Fibroblast of skin of right quadriceps (primary cell): Measurements from ENCODE around the gene RBM43.
"Not testable (repeated sequence)": the region's sequence is repeated elsewhere in the genome, so short reads cannot be mapped to it uniquely, and the experiment has no call there.

Experiments
- DNase-seq: peaks from one replicate; pipeline ENCODE4 v3.0.0-alpha.2; 2013

Gene RBM43

DNA sequence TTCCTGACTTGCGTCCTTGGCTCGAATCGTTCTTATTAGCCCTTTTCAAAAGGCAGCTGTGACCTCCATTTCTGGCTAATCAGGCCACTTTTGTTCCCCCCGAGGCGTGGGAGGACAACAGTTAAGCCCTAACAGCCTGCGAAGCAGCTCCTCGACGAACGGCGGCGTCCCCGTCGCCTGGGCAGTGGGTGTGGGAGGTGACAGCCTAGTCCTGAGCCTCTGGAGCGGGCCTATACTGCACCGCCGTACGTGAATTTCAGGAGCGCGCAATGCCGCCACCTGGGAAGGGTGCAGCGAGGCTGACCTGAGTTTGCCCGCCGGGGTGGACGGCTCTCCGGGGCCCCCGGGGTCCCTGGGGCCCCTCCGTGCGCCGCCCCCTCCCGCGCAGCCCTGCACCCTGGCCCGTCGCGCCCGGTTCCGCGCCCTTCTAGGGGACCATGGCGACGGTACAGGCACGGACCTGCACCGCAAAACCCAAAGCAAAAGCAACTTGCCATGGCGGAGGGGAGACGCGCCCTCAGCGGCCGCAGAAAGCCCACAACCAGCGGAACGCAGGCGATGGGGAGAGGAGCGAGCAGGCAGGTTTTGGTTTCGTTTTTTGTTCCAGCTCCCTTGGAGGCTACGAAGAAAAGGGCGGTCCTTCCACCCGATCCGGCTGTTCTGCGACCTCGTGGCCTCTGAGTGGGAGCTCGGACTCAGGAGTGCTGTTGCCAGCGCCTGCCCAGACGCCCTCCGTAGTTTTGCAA is at the start of gene RBM43:
Gene RBM43 (minus strand): TSS at position 633 of the 746 bp plus-strand sequence. CDS start 136 bp downstream, at position 497.
- DNase-seq = peak; percentile 86

- DNase-seq = not testable (repeated sequence)
These were observed 48.6 kb upstream of the RBM43 start for GRCh38 chr2:151310313-151310712.

- peak; percentile 92 for DNase-seq
These were observed 45.0 kb upstream of the RBM43 start for GRCh38 chr2:151306621-151307020.

GRCh38 chr2:151305129-151305691 is 43.5 kb upstream of the RBM43 start:
- DNase-seq = no peak

DNA sequence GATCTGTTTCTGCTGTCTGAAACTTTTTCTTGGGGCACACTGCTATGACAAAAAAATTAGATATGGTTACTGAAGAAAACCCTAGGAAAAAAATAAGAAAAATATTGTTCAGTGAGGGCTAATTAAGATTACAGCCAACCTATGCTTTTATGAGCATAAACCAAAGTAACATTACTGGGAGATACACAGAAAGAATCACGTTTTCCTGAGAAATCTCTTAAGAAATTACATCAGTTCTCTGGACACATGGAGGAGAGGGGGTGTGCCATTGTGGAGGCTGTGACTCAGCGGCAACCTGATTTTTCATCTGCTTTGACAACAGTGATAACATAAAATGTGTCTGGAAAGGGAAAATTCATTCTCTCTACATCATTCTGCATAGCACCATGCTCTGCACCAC is 41.2 kb upstream of the RBM43 start:
- peak; percentile 91 for DNase-seq

- peak; percentile 35 for DNase-seq
These were observed 40.7 kb upstream of the RBM43 start for GRCh38 chr2:151302404-151302803.

DNA sequence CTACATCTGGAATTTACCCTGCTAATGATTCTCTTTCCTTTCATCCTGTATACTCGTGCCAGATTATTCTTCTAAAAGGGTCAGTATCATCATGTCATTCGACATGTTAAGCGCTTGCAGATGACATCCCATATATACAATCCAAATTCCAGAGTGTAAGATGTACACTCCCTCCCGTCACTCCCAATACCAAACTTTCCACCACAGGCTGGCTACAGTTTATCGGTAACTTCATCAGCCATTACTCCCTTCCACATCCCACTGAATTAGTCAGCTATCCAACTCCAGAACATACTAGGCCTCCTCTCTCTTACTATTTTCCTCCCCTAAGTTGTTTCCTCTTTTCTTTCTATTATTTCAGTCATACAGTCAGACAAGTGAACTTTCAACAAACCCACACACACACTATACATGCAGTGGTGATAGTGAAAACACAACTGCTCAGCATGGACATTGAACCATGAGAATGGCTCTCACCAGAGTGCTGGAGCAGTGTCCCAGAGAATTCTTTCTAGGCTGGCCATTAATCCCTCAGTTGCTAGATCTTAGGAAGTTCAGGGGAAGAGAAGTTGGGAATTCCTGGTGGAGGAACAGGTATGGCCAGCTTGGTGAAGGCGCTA is 38.4 kb upstream of the RBM43 start:
- peak; percentile 22 for DNase-seq

DNA sequence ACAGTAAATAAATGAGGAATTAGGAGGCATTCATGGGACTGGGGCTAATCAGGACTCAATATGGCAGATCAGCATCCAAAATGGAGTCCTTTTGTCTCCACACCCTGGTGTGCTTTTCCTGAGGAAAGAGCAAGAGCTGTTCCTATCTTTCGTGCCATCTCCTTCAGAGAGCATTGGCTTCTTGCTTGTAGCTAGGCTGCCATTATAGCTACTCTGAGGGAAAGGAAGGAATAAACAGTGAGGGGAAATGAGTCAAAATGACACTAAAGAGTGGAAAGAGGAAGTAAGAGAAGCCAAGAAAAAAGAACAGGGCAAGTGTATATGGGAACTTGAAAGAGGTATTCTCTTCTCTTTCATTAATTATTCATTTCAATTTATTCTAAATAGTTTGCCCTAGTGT is 36.2 kb upstream of the RBM43 start:
- no peak for DNase-seq

DNA sequence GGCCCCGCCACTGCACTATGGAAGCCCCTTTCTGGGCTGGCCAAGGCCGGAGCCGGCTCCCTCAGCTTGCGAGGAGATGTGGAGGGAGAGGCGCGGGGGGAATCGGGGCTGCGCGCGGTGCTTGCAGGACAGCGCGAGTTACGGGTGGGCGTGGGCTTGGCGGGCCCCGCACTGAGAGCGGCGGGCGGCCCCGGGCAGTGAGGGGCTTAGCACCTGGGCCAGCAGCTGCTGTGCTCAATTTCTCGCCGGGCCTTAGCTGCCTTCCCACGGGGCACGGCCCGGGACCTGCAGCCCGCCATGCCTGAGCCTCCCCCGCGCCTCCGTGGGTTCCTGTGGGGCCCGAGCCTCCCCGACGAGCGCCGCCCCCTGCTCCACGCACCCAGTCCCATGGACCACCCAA is 34.3 kb upstream of the RBM43 start:
- DNase-seq = not testable (repeated sequence)

GRCh38 chr2:151292546-151292945 is 30.9 kb upstream of the RBM43 start:
- no peak for DNase-seq

DNA sequence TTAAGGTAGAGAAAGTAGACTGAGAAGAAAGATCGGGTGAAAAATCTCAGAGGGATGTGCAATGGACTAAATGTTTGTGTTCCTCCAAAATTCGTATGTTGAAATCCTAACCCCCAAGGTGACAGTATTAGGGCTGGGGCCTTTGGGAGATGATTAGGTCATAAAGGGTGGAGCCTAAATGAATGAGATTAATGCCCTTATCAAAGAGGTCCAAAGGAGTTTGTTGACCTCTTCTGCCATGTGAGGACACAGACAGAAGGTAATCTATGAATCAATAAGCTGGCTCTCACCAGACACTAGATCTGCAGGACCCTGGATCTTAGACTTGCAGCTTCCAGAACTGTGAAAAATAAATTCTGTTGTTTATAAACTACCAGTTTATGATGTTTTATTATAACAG is 30.5 kb upstream of the RBM43 start:
- no peak for DNase-seq

- no peak for DNase-seq
These were observed 29.6 kb upstream of the RBM43 start for GRCh38 chr2:151291224-151291623.

- peak; percentile 54 for DNase-seq
These were observed 28.6 kb upstream of the RBM43 start for GRCh38 chr2:151289972-151290866.

GRCh38 chr2:151287513-151288250 is 26.0 kb upstream of the RBM43 start:
- DNase-seq = no peak

DNA sequence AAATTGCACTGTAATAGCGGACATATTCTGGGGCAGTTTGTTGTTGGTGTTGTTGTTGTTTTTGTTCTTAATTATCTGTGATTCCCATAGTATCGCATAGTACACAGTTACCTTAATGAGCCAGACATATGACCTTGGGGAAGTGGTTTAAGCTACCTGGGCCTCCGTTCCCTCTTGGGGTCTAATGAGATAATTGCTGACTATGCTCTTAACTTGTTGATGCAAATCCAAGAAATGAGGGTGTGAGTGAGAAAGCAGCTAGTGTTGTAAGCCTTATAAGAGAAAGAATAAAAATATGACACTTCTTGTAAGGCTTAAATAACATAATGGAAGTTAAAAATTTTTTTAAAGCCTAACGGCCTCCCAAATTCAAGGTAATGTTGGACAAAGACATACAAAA is 20.7 kb upstream of the RBM43 start:
- no peak for DNase-seq

DNA sequence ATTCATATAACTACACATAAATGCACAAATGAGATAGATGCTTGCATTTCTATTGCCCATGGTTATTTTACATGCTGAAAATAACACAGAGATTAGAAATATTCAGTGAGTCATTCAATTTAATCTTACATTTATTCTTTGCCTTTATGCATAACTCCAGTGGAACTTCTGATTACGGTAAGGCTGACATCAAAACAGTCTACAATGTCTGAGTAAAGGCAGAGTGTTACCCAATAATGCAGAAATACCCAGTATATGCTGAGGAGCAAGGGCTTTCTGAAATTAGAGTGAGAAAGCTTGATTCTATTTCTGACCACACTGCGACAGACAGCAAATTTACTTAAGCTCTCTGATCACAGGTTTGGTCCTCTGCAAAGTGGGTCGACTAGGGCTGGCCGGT is 18.6 kb upstream of the RBM43 start:
- DNase-seq = peak; percentile 40

DNA sequence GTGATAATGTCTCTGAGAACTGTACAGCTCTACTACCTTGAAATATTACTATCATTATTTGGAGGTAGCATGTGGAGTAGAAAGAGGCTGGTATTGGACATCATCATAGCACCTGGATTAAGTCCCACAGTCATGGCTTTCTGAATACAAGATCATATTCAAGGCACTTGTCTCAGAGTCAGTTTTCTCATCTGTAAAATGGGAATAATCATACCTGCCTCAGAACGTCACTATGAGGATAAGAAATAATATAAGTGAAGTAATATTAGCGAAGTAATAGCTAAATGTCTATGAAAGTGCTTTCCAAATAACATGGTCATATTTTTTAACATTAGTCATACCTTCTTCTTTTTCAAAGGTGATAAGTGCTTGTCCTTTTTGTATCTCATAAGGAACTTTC is 16.8 kb upstream of the RBM43 start:
- DNase-seq = no peak

DNA sequence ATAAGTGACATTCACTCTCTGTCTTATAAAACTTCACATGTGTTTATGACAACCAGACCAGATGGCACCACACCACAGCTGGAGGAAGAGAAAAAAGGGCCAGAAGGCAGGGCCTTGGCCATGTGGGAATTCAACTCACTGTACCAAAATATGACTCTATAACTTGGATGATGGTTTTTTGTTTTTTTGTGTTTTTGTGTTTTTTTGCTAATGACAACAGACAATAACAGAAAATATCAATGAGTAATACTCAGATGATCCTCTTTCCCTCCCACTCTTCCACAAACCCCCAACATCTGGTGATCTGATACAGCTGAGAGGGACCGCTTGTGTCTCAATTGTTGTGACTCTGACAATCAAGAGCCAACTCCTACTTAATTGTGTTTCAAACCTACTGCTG is 15.4 kb upstream of the RBM43 start:
- no peak for DNase-seq

DNA sequence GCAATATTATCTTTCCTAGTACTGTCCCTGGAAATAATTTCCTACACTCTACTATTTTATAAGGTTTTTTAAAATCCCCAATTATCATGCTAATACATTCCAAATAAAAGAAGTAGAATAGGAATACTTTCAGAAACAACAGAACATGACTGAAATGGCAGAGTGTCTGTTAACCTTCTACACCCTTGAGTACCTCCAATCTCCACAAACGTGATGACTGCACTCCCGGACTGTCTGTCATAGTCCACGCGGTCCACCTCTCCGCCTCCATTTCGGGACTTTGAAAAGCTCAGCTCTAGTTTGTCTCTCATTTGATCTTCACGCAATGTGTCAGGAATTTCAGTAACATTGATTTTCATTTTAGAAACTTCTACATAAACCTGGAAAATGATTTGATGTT is 13.6 kb upstream of the RBM43 start:
- no peak for DNase-seq

DNA sequence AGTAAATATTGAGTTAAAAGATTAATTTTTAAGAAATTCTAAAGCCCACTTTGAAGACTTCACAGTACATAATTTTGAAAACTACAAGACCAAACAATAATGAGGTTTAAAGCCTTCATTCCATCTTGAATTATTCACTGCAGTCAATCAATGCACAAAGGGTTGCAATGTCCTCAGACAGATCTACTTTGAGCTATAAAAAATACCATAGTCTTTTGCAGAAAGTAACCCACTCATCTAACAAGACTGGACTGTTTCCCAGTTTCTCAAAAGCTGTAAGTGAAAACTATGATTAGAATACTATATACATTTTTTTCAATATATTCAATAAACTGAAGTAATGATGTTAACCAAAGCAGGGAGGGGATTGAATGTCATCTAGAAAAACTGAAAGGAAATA is 10.2 kb upstream of the RBM43 start:
- DNase-seq = no peak

GRCh38 chr2:151269798-151270568 is 8.3 kb upstream of the RBM43 start:
- DNase-seq = no peak

- DNase-seq = no peak
These were observed 6.4 kb upstream of the RBM43 start for GRCh38 chr2:151268085-151268484.
